ENCODE results near the gene DAP3.
A peak's percentile ranks its signal among the peaks of the same experiment; 100 is the strongest.
"Not testable (repeated sequence)": the region's sequence is repeated elsewhere in the genome, so short reads cannot be mapped to it uniquely, and the experiment has no call there.

DAP3 gene

GRCh38 chr1:155760751-155761475 is 72.0 kb downstream of the DAP3 start:
- H3K9me3 Mint-ChIP-seq = no peaks in the 10 kb centered on the region
- ATAC-seq (ENCODE audit: low read depth) = no peak
- peaks cover 37% of the 10 kb centered on the region for H3K36me3 Mint-ChIP-seq
- no peak for DNase-seq (ENCODE audit: low spot score in 2 of 2)
- no peak overlapping the region for H3K27ac Mint-ChIP-seq
- H3K4me1 Mint-ChIP-seq = peaks cover 15% of the 10 kb centered on the region
- no peaks in the 10 kb centered on the region for H3K27me3 Mint-ChIP-seq
- H3K4me3 Mint-ChIP-seq = no peak overlapping the region

GRCh38 chr1:155761736-155762405 is 73.0 kb downstream of the DAP3 start:
- Mint-ChIP-seq H3K4me3 (peak overlapping the region; percentile 6), H3K27me3 (no peaks in the 10 kb centered on the region), H3K4me1 (peaks cover 15% of the 10 kb centered on the region), H3K27ac (peak overlapping the region; percentile 76), H3K9me3 (no peaks in the 10 kb centered on the region), H3K36me3 (peaks cover 42% of the 10 kb centered on the region)
- ATAC-seq (ENCODE audit: low read depth) = peak; percentile 38
- no peak for DNase-seq (ENCODE audit: low spot score in 2 of 2)

GRCh38 chr1:155763090-155763815 is 74.4 kb downstream of the DAP3 start:
- peaks cover 42% of the 10 kb centered on the region for H3K36me3 Mint-ChIP-seq
- DNase-seq (ENCODE audit: low spot score in 2 of 2); H3K27me3 Mint-ChIP-seq; H3K4me3 Mint-ChIP-seq; H3K9me3 Mint-ChIP-seq; H3K27ac Mint-ChIP-seq; ATAC-seq (ENCODE audit: low read depth): not testable (repeated sequence)
- H3K4me1 Mint-ChIP-seq = peaks cover 15% of the 10 kb centered on the region

GRCh38 chr1:155763989-155764388 is 75.1 kb downstream of the DAP3 start:
- H3K4me3 Mint-ChIP-seq; H3K27me3 Mint-ChIP-seq; H3K9me3 Mint-ChIP-seq; DNase-seq (ENCODE audit: low spot score in 2 of 2); ATAC-seq (ENCODE audit: low read depth); H3K27ac Mint-ChIP-seq: not testable (repeated sequence)
- Mint-ChIP-seq H3K4me1 (peaks cover 15% of the 10 kb centered on the region), H3K36me3 (peaks cover 46% of the 10 kb centered on the region)

DNA sequence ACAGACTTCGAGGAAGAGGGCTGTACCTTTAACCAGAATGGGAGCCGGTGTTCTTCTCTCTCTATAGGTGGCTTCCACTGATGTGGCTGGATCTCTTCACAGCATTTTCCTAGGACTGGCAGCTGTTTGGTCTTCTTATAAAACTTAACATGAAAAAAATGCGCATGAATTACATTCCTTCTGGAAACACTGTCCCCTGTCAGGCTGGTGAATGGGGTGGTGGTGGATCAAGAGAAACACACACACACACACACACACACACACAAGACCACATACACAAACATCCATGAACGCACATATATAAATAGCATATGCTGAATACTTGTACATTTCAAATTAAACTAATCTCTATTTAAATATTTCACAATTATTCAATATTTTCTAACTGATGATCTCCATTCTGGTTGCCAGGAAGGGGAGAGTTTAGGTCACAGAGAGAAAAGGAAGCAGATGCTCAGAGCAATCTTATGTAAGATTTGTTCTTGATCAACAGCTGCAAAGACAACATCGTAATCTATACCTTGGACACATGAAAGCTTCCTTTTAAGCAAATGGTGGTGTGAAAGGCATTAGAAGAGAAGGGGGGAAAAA is 78.6 kb downstream of the DAP3 start:
- not testable (repeated sequence) for ATAC-seq (ENCODE audit: low read depth); H3K27me3 Mint-ChIP-seq; H3K9me3 Mint-ChIP-seq; H3K4me3 Mint-ChIP-seq; DNase-seq (ENCODE audit: low spot score in 2 of 2); H3K27ac Mint-ChIP-seq; H3K4me1 Mint-ChIP-seq
- H3K36me3 Mint-ChIP-seq = peaks cover 43% of the 10 kb centered on the region

- Mint-ChIP-seq H3K4me1 (peaks cover 6% of the 10 kb centered on the region), H3K27ac (no peak overlapping the region), H3K36me3 (peaks cover 49% of the 10 kb centered on the region), H3K27me3 (no peaks in the 10 kb centered on the region), H3K9me3 (no peaks in the 10 kb centered on the region), H3K4me3 (no peak overlapping the region)
- no peak for DNase-seq (ENCODE audit: low spot score in 2 of 2)
- no peak for ATAC-seq (ENCODE audit: low read depth)
Measured at GRCh38 chr1:155769257-155769656, 80.4 kb downstream of the DAP3 start.

GRCh38 chr1:155773221-155773620 is 84.3 kb downstream of the DAP3 start:
- H3K4me1 Mint-ChIP-seq = peaks cover 4% of the 10 kb centered on the region
- H3K27me3 Mint-ChIP-seq = no peaks in the 10 kb centered on the region
- DNase-seq (ENCODE audit: low spot score in 2 of 2) (no peak), ATAC-seq (ENCODE audit: low read depth) (no peak)
- no peak overlapping the region for H3K27ac Mint-ChIP-seq
- peaks cover 53% of the 10 kb centered on the region for H3K36me3 Mint-ChIP-seq
- H3K9me3 Mint-ChIP-seq = no peaks in the 10 kb centered on the region
- H3K4me3 Mint-ChIP-seq = no peak overlapping the region

DNA sequence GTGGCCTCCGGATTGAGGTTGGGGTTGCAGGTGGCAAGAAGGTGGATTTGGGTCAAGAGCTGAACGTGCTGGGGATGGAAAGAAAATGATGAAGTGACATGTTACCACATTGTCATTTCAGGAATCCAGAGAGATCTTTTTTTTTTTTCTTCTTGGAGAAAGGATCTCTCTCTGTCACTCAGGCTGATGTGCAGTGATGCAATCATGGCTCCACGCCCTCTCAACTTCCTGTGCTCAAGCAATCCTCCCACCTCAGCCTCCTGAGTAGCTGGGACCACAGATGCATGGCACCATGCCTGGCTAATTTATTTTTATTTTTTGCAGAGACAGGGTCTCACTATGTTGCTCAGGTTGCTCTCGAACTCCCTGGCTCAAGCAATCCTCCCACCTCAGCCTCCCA is 87.5 kb downstream of the DAP3 start:
- no peak for DNase-seq (ENCODE audit: low spot score in 2 of 2)
- H3K4me1 Mint-ChIP-seq = peaks cover 4% of the 10 kb centered on the region
- no peak overlapping the region for H3K4me3 Mint-ChIP-seq
- peaks cover 41% of the 10 kb centered on the region for H3K36me3 Mint-ChIP-seq
- no peaks in the 10 kb centered on the region for H3K9me3 Mint-ChIP-seq
- ATAC-seq (ENCODE audit: low read depth) = no peak
- H3K27me3 Mint-ChIP-seq = no peaks in the 10 kb centered on the region
- H3K27ac Mint-ChIP-seq = peak overlapping the region; percentile 62

DNA sequence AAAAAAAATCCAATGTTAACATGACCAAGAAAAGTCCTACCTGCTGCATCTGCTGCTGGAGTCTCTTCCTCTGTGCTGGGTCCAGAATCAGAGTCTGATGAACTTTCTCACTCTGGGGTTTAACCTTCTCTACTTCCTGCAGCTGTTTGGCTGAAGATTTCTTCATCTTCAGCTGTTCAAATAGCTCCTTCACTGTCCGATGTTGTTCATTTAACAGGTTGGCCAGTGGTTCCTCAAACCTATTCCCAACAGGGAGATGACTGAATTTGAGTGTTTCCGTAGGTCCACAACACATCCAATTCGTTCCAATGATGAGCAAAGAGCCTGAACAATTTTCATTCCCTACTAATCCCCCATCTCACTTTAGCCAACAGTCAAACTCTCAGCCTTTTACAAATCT is 88.7 kb downstream of the DAP3 start:
- Mint-ChIP-seq H3K4me3 (no peak overlapping the region), H3K36me3 (peaks cover 40% of the 10 kb centered on the region), H3K4me1 (peaks cover 4% of the 10 kb centered on the region), H3K9me3 (no peaks in the 10 kb centered on the region), H3K27ac (peak overlapping the region; percentile 74), H3K27me3 (no peaks in the 10 kb centered on the region)
- DNase-seq (ENCODE audit: low spot score in 2 of 2) (no peak), ATAC-seq (ENCODE audit: low read depth) (no peak)

Data from memory B cell (primary cell).